ENCODE results near the gene ARID4B. TPM values are rescaled to one million over a fixed set of nuclear protein-coding genes. Genes with fewer than 3 reads are reported as not detected.

The ARID4B gene
- total RNA-seq, 1 experiment from 2014 or later = 34.0 TPM

- Histone ChIP-seq H3K23ac (ENCODE audit: insufficient read length, low read depth, low read length) (no peak overlapping the region), H4K5ac (ENCODE audit: insufficient read length, low read depth, low read length) (no peak overlapping the region), H3T11ph (ENCODE audit: low read length) (no peak overlapping the region), H2AK5ac (ENCODE audit: insufficient read length, low read length) (no peak overlapping the region), H2BK20ac (ENCODE audit: low read depth, low read length, poor library complexity, severe bottlenecking) (no peak overlapping the region), H3K4me2 (ENCODE audit: insufficient read depth, insufficient read length, low read length) (no peak overlapping the region), H3K14ac (ENCODE audit: insufficient read depth, low read length) (no peak overlapping the region), H4K20me1 (ENCODE audit: control insufficient read depth, insufficient read depth, insufficient read length) (no peaks in the 10 kb centered on the region), H2BK120ac (ENCODE audit: low read depth, low read length, poor library complexity, severe bottlenecking) (no peak overlapping the region), H4K91ac (ENCODE audit: insufficient read length, low read depth, low read length) (no peak overlapping the region), H3K79me1 (ENCODE audit: insufficient read depth, low read depth, low read length, poor library complexity, severe bottlenecking) (no peaks in the 10 kb centered on the region), H3K27ac (ENCODE audit: insufficient read length, low read depth, low read length) (no peak overlapping the region), H3K4me1 (ENCODE audit: insufficient read depth, low read length) (no peaks in the 10 kb centered on the region), H3K9ac (ENCODE audit: extremely low read depth, insufficient read length, low read length) (no peak overlapping the region), H3K9me3 (ENCODE audit: control insufficient read depth, low read depth, low read length) (no peaks in the 10 kb centered on the region), H3K79me2 (ENCODE audit: insufficient read depth, low read length) (no peaks in the 10 kb centered on the region), H2BK5ac (ENCODE audit: insufficient read length, low read length) (no peak overlapping the region), H3K18ac (ENCODE audit: insufficient read length, low read depth, low read length) (no peak overlapping the region), H3K23me2 (ENCODE audit: insufficient read length, low read depth, low read length, poor library complexity, severe bottlenecking) (no peaks in the 10 kb centered on the region), H4K8ac (replicated peaks; ENCODE audit: insufficient read length, low read depth, low read length) (no peak overlapping the region), H3K56ac (ENCODE audit: insufficient read length, low read depth, low read length) (no peak overlapping the region), H2BK15ac (ENCODE audit: low read depth, low read length) (no peak overlapping the region), H3K27me3 (ENCODE audit: insufficient read depth, low read length) (no peaks in the 10 kb centered on the region), H2AFZ (ENCODE audit: low read length) (no peak overlapping the region), H2BK12ac (ENCODE audit: insufficient read length, low read depth, low read length) (no peak overlapping the region), H3K4ac (ENCODE audit: low read depth, low read length) (no peak overlapping the region)
- H3K27ac Mint-ChIP-seq = no peak overlapping the region
- DNase-seq = no peak
- no peaks in the 10 kb centered on the region for H3K27me3 Mint-ChIP-seq (ENCODE audit: low read depth)
- no peaks in the 10 kb centered on the region for H3K9me3 Mint-ChIP-seq
- H3K4me3 Mint-ChIP-seq = no peak overlapping the region
- H3K36me3 Mint-ChIP-seq (ENCODE audit: insufficient read depth in 1 of 3, low read depth in 3 of 3) = peaks cover 7 to 61% (median 48%) of the 10 kb centered on the region in 3 experiments; a peak in 6 of 7 replicates
- no peak for TF ChIP-seq CTCF (conservative IDR thresholded peaks at IDR 0.05)
- no peaks in the 10 kb centered on the region for H3K4me1 Mint-ChIP-seq
Observed at GRCh38 chr1:235225299-235225698, 102.7 kb downstream of the ARID4B start.

Measured in H9 (cell line).